ENCODE data around the gene P2RY6. TPM values are rescaled to one million over a fixed set of nuclear protein-coding genes. Genes with fewer than 3 reads are reported as not detected.

P2RY6 gene, protein sequence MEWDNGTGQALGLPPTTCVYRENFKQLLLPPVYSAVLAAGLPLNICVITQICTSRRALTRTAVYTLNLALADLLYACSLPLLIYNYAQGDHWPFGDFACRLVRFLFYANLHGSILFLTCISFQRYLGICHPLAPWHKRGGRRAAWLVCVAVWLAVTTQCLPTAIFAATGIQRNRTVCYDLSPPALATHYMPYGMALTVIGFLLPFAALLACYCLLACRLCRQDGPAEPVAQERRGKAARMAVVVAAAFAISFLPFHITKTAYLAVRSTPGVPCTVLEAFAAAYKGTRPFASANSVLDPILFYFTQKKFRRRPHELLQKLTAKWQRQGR
- 0.12 and 5.9 TPM in 2 replicates for total RNA-seq (ENCODE audit: low replicate concordance)

DNA sequence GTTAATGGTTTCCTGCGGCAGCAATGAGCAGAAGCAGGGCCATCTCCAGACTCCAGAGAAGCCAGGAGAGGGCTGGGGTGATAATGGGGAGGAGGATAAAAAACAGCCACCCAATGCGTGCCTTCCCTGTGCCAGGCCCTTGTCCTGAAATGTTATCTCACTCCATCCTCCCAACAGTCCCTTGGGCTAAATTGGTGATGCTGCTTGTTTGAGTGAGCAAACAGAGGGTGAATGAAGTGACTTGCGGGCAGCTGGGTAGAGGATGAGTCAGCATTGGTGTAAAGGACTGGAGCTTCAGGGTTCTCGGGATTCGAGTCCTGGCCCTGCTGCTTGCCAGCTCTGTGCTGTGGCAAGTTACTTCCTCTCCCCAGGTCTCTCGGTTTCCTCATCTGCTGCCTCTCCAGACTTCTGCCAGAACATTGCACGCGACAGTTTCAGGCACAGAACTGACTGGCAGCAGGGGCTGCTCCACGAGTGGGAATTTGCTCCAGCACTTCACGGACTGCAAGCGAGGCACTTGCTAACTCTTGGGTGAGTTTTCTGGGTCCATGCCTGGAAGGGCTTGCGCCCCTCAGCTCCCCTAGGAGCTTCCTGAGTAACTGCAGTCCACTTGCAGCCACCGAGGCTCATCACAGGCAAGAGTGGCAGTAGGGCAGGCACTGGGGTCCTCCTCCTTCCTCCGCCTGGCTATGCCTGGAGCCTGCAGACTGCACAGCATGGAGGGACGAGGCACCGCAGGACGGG is at the start of gene P2RY6:
TSS of gene P2RY6 (plus strand) at position 403 of the 744 bp plus-strand sequence. CDS start 24,181 bp downstream, outside the sequence.

DNA sequence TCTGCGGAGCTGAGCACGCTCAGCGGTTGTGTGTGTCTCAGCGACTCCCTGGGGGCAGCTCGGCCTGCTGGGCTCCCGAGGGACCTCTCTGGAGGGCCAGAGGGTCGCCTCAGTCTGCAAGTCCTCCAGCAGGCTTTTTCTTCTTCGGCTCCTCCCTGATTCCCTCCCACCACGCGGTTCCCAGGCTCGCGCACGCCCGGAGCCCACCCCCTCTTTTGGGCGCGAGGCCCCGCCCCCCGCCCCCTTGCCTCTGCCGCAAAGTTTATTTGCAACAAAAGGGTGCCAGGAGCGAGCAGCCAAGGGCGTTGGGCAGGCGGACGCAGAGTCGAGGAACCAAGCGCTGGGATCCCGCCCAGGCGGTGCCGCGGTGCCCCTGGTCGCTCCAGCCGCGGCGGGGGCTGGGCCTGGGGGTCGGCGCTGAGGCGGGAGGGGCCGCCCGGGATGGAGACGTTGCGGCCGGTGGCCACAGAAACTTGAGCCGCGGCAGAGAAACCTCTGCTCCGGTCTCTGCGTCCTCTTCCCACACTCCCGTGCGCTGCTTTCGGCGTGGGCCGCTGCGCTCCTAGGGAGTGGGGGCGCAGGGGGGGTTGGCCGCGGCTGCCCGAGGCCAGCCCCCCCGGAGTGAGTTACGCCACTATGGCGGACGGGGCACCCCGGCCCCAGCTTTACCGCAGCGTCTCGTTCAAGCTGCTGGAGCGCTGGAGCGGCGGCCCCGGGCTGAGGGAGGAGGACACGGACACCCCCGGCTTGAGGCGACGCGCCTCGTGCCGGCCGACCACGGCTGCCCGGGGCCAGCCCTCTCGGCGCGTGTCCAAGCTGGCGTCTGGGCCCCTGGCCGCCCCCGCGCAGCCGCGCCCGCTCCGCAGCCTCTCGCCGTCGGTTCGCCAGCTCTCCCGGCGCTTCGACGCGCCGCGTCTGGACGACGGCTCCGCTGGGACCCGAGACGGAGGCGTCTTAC is 36.1 kb downstream of the P2RY6 start, which contains the start of gene ARHGEF17:
TSS of gene ARHGEF17 (plus strand) at position 274 of the 958 bp plus-strand sequence. CDS start at position 637, 363 bp downstream.

Other genes with a start within 250 kb of the P2RY6 start
- gene FCHSD2, start 130.0 kb upstream of the P2RY6 start, total RNA-seq (ENCODE audit: low replicate concordance), result 6.2 and 8.0 TPM in 2 replicates
- gene P2RY2, start 54.1 kb upstream of the P2RY6 start, total RNA-seq (ENCODE audit: low replicate concordance), result 2.0 TPM in 1 of 2 replicates, not detected in the other
- 20.4 and 29.5 TPM in 2 replicates for gene ARHGEF17, start 35.9 kb downstream of the P2RY6 start, total RNA-seq (ENCODE audit: low replicate concordance)
- gene RELT, start 104.1 kb downstream of the P2RY6 start, total RNA-seq (ENCODE audit: low replicate concordance), result 0.70 and 6.2 TPM in 2 replicates

Data from smooth muscle cell of the coronary artery (primary cell).